HepG2 (cell line): ENCODE results near the gene NME1. TPM values are rescaled to one million over a fixed set of nuclear protein-coding genes. Genes with fewer than 3 reads are reported as not detected.
A peak's percentile ranks its signal among the peaks of the same experiment; 100 is the strongest.

Source experiments
- FOXO1 ChIP-seq: sonication (generic); formaldehyde crosslinking; IDR thresholded peaks from 2 replicates; pipeline ENCODE4 v1.4.0; 2020; ENCODE audit warnings: missing genetic modification reagents
- FOXP4 ChIP-seq: sonication (generic); formaldehyde crosslinking; IDR thresholded peaks from 2 replicates; pipeline ENCODE4 v1.4.0; 2020; ENCODE audit warnings: missing genetic modification reagents
- KLF16 ChIP-seq, 2 experiments: sonication (generic) in 1 of 2; formaldehyde crosslinking in 1 of 2; IDR thresholded peaks; 2 replicates each; pipeline versions ENCODE4 v1.6.1 to v1.8.0; 2016 to 2023; ENCODE audit warnings: missing genetic modification reagents in 2 of 2, missing compliant biosample characterization in 1 of 2
- MAZ ChIP-seq, 2 experiments: sonication (generic) in 1 of 2; formaldehyde crosslinking in 1 of 2; IDR thresholded peaks; 2 replicates each; pipeline versions ENCODE4 v1.5.0 to v1.6.1; 2012 to 2020; ENCODE audit warnings: low read depth in 2 of 2, mild to moderate bottlenecking in 2 of 2, borderline replicate concordance in 1 of 2, improper control_type of control experiment in 1 of 2, low read length in 1 of 2, missing genetic modification reagents in 1 of 2, moderate library complexity in 1 of 2
- MEIS2 ChIP-seq: sonication (generic); formaldehyde crosslinking; IDR thresholded peaks from 2 replicates; pipeline ENCODE4 v1.9.0; 2021; ENCODE audit warnings: mild to moderate bottlenecking, missing genetic modification reagents
- MXD4 ChIP-seq: IDR thresholded peaks from 2 replicates; pipeline ENCODE4 v1.6.1; 2016; ENCODE audit warnings: mild to moderate bottlenecking, missing biosample characterization, missing genetic modification reagents
- NFE2L2 ChIP-seq: fragments of 150-350 bp; IDR thresholded peaks from 2 replicates; pipeline ENCODE4 v1.6.1; 2014; ENCODE audit warnings: low read length
- NKX3-1 ChIP-seq: sonication (generic); formaldehyde crosslinking; IDR thresholded peaks from 2 replicates; pipeline ENCODE4 v1.5.0; 2020; ENCODE audit warnings: missing genetic modification reagents
- POLR2G ChIP-seq: fragments of 200-400 bp; formaldehyde crosslinking; IDR thresholded peaks from 2 replicates; pipeline ENCODE4 v1.6.1; 2018; ENCODE audit warnings: mild to moderate bottlenecking, low read depth, low read length, moderate library complexity
- SOX5 ChIP-seq: IDR thresholded peaks from 2 replicates; pipeline ENCODE4 v1.6.1; 2016; ENCODE audit warnings: borderline replicate concordance
- TEAD3 ChIP-seq: optimal IDR thresholded peaks from 2 replicates; pipeline ENCODE3; 2016; ENCODE audit warnings: borderline replicate concordance
- ZNF431 ChIP-seq: sonication (generic); formaldehyde crosslinking; IDR thresholded peaks from 2 replicates; pipeline ENCODE4 v1.9.0; 2022; ENCODE audit warnings: missing genetic modification reagents, low read depth, mild to moderate bottlenecking, borderline replicate concordance
- ZNF761 ChIP-seq: sonication (generic); formaldehyde crosslinking; conservative IDR thresholded peaks from 2 replicates; pipeline ENCODE4 v1.4.0; 2020; ENCODE audit warnings: mild to moderate bottlenecking, missing genetic modification reagents
- polyA plus RNA-seq, 8 experiments: library from polyadenylated mRNA; depleted of rRNA in 3 of 8; stranded (reverse) in 7 of 8; unstranded in 1 of 8; fragments of >200 nt; fragmentation: Illumina TruSeq in 4 of 8; extraction: Trizol in 4 of 8; gene quantifications; 2 replicates each; pipeline versions ENCODE4 v1.2.1 to v1.2.3, GENCODE V29; 2011 to 2016; ENCODE audit warnings: low read depth in 4 of 8, missing spikeins in 1 of 8, mixed read lengths in 1 of 8; ENCODE audit not compliant: insufficient read depth in 1 of 8
- total RNA-seq, 5 experiments: library from RNA; depleted of rRNA; stranded (reverse); fragments of >200 nt; fragmentation: Illumina TruSeq; extraction: Trizol; gene quantifications; 2 replicates each; pipeline ENCODE4 v1.2.3, GENCODE V29; 2016; ENCODE audit warnings: low read depth in 1 of 5
- TF ChIP-seq, protein P1 (sequence below): sonication (generic); formaldehyde crosslinking; IDR thresholded peaks from 2 replicates; pipeline ENCODE4 v1.4.0; 2020; ENCODE audit warnings: mild to moderate bottlenecking, missing genetic modification reagents, borderline replicate concordance
- TF ChIP-seq, protein P2 (sequence below): sonication (generic); formaldehyde crosslinking; IDR thresholded peaks from 2 replicates; pipeline ENCODE4 v1.4.0; 2020; ENCODE audit warnings: missing genetic modification reagents

The NME1 gene
- total and polyA plus RNA-seq, 2 of the 13 experiments (the other 11 are each of a cell fraction or from before 2014, with no cell fraction given) = 295 to 516 TPM

- TF ChIP-seq, protein P1, sequence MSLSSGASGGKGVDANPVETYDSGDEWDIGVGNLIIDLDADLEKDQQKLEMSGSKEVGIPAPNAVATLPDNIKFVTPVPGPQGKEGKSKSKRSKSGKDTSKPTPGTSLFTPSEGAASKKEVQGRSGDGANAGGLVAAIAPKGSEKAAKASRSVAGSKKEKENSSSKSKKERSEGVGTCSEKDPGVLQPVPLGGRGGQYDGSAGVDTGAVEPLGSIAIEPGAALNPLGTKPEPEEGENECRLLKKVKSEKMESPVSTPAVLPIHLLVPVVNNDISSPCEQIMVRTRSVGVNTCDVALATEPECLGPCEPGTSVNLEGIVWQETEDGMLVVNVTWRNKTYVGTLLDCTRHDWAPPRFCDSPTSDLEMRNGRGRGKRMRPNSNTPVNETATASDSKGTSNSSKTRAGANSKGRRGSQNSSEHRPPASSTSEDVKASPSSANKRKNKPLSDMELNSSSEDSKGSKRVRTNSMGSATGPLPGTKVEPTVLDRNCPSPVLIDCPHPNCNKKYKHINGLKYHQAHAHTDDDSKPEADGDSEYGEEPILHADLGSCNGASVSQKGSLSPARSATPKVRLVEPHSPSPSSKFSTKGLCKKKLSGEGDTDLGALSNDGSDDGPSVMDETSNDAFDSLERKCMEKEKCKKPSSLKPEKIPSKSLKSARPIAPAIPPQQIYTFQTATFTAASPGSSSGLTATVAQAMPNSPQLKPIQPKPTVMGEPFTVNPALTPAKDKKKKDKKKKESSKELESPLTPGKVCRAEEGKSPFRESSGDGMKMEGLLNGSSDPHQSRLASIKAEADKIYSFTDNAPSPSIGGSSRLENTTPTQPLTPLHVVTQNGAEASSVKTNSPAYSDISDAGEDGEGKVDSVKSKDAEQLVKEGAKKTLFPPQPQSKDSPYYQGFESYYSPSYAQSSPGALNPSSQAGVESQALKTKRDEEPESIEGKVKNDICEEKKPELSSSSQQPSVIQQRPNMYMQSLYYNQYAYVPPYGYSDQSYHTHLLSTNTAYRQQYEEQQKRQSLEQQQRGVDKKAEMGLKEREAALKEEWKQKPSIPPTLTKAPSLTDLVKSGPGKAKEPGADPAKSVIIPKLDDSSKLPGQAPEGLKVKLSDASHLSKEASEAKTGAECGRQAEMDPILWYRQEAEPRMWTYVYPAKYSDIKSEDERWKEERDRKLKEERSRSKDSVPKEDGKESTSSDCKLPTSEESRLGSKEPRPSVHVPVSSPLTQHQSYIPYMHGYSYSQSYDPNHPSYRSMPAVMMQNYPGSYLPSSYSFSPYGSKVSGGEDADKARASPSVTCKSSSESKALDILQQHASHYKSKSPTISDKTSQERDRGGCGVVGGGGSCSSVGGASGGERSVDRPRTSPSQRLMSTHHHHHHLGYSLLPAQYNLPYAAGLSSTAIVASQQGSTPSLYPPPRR (CRISPR knock-in tag) = 0 out of 2 replicates have a peak, but pooled peaks have one; percentile 39
- TF ChIP-seq, protein P2, sequence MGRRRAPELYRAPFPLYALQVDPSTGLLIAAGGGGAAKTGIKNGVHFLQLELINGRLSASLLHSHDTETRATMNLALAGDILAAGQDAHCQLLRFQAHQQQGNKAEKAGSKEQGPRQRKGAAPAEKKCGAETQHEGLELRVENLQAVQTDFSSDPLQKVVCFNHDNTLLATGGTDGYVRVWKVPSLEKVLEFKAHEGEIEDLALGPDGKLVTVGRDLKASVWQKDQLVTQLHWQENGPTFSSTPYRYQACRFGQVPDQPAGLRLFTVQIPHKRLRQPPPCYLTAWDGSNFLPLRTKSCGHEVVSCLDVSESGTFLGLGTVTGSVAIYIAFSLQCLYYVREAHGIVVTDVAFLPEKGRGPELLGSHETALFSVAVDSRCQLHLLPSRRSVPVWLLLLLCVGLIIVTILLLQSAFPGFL (CRISPR knock-in tag) = no peak
- TF ChIP-seq FOXO1 (CRISPR knock-in tag) = peak; percentile 38; the same call in 1 of the 2 replicates
- peak in 1 of 2 experiments; percentile 64; a peak in 2 of 4 replicates for TF ChIP-seq KLF16 (CRISPR knock-in tag; IDR thresholded peaks at IDR 0.05)
- no peak for TF ChIP-seq ZNF431
- TF ChIP-seq MAZ (IDR thresholded peaks at IDR 0.05; ENCODE audit: borderline replicate concordance, low read depth, low read length) = no peak; the same call in 1 of the 2 replicates
- TF ChIP-seq MAZ (CRISPR knock-in tag; IDR thresholded peaks at IDR 0.05; ENCODE audit: low read depth) = 0 out of 2 replicates have a peak, but pooled peaks have one; percentile 33
- TF ChIP-seq MEIS2 (CRISPR knock-in tag) = peak; percentile 41; the same call in 1 of the 2 replicates
- peak; percentile 79; the same call in 1 of the 2 replicates for TF ChIP-seq NKX3-1 (CRISPR knock-in tag)
- peak; percentile 62 for TF ChIP-seq FOXP4
- TF ChIP-seq SOX5 = peak; percentile 66; the same call in 1 of the 2 replicates
- TF ChIP-seq NFE2L2 = no peak; the same call in 1 of the 2 replicates
- TF ChIP-seq TEAD3 (CRISPR knock-in tag) = peak; percentile 65
- peak; percentile 73 for TF ChIP-seq MXD4 (CRISPR knock-in tag)
- peak; percentile 70 for TF ChIP-seq POLR2G
- no peak for TF ChIP-seq ZNF761 (CRISPR knock-in tag)
These were observed 31.5 kb upstream of the NME1 start (continued) for GRCh38 chr17:51121620-51122472.
